GM21423 (cell line): ENCODE data around the gene EPHA2.
"Not testable (repeated sequence)": the region's sequence is repeated elsewhere in the genome, so short reads cannot be mapped to it uniquely, and the experiment has no call there.

Source experiments
- ATAC-seq: cut with Tn5 transposase; IDR thresholded peaks from one replicate; pipeline ENCODE4 v1.9.1; 2021; ENCODE audit warnings: mild to moderate bottlenecking, moderate library complexity; ENCODE audit not compliant: unreplicated experiment

Gene EPHA2

DNA sequence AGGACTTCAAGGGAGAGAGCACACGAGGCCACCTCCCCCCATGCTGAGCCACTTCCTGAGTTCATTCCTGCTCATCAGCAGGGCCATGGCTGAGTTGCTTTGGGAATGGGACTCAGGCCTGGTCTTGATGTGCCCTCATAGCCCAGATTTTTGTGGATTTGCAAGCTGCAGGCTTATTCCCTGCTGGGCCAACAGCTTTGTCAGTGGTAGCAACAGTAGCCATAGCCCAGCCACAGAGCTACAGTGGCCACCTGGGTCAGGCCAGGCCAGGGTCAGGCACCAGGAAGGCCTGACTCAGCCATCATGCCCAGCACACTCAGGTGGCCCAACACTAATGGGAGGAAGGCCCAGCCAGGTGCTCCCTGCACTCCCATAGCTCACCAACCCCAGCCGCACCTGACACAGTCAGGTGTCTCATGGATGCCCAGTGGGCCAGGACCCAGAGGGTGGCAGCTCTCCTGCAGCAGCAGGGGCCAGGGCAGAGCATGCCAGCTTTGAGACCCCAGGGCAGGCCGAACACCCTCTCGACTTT lies 33.5 kb downstream of the EPHA2 start:
- ATAC-seq, result no peak

DNA sequence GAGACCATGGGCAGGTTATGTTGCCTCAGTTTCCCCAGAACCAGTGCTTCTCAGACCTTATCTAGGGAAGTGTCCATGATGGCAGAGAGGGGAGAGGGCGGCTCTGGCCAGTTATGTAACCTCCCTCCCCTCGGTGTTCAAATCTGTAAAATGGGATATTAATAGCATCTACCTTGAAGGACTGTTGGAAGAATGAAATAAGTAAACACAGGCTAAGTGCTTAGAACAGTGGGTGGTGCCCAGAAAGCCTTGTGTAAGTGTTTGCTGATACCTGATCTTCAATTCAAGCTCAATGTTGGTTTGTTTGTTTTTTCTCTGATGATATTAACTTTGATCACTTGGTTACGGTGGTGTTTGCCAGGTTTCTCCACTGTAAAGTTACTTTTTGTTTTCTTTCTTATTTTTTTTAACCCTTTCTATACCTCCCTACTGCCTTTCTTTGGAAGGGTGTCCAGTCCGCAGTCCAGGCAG lies 34.9 kb downstream of the EPHA2 start:
- ATAC-seq, result no peak

DNA sequence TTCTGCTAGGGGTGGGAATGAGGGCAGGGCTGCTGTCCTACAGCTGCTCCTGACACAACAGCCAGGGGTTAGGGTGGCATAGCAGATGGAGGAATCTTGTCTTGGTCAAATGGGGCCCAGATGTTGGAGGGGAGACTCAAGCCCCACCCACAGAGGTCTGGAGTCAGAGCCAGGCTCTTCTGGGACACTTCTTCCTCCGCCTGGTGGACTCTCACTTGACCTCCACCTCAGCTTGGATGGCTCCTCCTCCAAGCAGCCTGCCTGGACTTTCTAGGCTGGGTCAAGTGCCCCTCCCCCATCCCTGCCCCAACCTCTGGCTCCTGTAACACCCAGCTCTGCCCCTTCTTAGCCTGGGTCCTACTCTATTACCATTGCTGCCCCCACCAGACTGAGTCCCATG lies 35.5 kb downstream of the EPHA2 start:
- ATAC-seq, result no peak

DNA sequence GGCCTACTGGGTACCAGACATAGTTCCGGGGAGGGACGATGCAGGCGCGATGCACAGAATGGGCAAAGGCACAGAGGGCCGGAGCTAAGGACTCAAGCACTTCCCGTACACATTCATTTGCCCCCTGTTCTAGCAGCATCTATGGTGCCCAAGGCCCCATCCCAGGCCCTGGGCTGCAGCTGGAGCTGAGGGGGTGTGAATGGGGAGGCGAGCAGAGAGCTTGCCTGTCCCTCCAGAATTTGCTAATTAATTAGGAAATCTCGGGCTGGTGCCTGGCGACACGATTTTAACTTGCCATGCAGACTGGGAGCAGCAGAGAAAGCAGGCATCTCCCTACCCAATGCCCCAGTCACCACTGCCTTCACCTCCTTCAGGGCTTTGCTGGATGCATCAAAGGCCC lies 35.9 kb downstream of the EPHA2 start:
- no peak for ATAC-seq

DNA sequence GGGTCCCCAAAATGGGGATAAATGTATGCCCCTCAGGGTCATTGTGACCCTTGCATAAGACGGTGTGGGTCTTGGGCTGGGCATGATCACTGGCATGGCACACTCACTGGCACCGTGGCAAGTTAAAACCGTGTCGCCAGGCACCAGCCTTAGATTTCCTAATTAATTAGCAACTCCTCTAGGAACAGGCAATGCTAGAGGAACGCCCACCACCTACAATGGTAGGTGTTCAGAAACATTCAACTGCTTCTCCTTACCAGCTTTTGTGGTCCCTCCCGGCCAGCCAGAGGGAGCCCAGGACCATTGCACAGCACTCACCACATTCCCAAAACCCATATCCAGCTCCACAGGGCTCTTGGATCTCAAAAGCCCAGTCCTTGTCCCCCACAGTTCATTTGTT lies 36.4 kb downstream of the EPHA2 start:
- ATAC-seq, result no peak

DNA sequence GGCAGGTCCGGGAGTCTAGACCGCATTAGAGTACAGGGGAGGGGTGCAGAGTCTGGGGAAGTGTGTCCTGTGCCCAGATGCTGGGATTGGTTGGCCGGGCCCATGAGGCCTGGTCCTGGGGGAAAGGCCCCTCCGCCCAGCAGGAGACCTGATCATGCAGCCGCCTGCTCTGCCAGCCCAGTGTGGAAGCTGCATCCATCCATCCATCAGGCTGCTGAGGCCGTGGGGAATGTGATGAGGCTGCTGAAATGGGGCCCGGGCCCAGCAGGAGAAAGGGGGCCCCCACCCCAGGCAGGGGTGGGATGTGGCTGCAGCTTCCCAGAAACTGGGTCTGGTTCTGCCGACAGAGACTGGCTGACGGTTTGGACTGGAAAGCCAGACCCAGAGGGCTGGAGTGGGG lies 37.2 kb downstream of the EPHA2 start:
- ATAC-seq, result no peak

DNA sequence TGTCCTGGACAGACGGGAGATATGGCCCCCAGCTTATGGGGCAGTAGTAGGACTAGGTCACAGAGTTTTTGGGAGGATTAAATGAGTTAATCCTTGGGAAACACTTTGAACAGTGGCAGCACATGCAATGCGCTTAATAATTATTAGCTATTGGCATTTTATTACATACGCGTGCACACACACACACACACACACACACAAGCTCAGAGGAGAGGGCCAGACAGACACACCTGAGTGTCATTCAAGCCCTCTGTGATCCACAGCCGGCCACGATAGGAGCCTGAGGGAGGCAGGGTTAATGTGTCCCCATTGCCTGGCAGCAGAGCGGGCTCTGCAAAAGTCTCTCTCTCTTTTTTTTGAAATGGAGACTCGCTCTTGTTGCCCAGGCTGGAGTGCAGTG lies 37.9 kb downstream of the EPHA2 start:
- ATAC-seq, result no peak

DNA sequence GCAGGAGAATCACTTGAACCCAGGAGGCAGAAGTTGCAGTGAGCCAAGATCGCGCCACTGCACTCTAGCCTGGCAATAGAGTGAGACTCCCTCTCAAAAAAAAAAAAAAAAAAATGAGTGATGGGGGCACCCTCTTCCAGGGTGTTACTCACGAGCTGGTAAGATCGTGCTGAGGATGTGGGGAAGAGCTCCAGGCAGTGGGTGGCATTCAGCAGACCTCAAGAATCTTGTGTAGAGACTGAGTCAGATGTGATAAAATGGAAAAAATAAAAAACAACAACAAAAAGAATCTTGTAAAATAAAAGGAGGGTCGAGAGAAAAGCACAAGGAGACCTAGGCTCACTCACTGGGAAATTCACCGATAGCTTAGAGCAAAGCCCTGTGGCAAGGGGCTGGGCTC lies 38.5 kb downstream of the EPHA2 start:
- ATAC-seq, result no peak

DNA sequence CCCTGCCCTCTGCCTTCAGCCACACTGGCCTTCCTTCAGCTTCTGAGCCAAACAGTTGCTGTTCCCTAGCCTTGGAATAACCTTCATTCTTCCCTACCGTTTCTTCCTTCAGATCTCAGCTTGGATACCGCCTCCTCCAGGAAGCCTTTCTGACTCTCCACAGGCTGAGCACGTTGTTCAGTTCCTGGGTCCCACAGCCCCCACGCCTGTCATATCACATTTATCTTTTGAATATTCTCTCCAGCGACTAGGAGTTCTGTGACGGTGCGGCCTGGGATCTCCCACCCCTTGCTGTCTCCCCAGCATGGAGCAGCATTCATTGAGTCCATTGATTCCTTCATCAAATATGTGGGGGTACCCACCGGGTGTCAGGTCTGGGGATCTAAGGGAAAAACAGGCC lies 39.2 kb downstream of the EPHA2 start:
- no peak for ATAC-seq

DNA sequence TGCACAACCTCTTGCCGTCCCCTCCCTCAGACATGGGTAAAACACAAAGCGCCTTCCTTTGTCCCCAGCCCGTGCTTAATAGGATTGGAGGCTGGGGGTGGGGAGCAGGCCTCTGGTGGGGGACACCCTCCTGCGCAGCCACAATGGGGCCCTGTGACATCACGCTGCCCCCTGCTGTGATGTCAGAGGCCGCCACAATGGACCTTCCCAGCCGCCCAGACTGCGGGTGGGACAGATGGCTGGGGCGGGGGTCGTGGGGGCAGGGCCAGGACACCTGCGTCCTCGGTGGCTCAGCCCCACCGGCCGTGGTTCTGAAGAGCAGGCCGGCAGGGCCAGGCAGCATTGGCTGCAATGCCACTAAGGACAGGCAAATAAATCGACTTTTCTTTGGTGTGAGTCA lies 39.9 kb downstream of the EPHA2 start:
- ATAC-seq, result no peak

DNA sequence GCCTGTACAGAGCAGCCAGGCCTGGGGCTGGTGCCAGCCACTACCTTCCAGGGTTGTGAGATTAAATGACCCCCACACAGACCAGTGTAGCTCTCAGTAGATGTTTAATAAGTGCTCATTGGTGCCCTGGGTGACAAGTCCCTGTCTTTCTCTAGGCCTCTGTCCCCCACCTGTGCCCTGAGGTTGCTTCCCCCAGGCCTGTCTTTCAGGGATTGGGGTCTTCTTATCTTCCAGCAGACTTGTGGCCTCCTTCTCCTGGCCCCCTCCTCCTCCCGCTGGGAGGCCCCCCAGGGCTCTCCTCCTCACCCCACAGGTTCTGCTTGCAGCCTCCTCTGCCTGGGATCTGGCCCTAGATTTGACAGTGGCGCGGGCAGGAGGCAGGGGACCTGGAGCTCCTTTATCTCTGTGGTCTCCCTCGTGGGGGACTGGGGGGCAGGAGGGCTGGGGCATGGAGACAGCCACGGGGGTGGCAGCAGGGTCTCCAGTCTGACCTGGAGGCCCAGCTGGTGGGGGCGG lies 40.3 kb downstream of the EPHA2 start:
- ATAC-seq, result no peak

DNA sequence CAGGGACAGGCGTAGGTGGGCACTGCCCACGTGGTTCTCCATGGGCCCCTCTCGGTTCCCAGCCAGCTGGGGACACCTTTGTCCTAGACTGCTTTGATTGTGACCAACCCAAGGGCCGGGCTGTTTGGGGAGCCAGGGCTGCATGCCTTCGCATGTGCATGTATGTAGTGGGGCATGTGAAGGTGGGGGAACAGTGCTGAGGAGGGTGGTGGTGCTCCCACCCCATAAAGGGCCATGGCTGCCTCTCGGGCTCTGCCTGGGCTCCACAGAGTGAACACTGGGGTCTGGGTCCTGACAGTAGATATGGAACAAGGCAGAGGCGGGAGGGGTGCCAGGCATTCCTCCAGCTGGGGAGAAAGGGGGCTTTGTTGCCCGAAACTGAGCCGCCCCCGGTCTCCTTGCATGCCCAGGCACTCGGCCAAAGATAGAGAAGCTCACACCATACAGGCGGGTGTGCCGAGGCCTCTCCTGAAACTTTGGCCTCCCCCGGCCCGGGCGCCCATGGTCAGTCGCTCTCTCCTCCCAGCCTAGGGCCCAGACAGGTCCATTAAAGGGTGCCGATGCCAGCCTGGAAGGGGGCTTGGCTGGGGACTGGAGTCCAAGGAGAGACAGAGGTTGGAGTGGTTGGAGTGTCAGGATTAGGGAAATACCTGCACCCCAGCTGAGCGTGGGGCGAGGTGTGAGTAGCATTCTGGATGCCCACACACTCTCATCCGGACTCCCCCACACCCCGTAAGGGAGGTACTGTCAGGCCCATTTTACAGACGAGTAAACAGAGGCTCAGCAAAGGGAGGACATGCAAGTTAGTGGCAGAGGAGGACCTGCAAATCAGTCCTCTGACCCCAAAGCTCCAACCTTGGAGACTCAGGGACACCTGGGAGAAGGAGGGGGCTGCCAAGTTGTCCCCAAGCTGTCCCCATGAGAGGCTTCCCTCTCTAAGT lies 41.1 kb downstream of the EPHA2 start:
- ATAC-seq, result no peak

DNA sequence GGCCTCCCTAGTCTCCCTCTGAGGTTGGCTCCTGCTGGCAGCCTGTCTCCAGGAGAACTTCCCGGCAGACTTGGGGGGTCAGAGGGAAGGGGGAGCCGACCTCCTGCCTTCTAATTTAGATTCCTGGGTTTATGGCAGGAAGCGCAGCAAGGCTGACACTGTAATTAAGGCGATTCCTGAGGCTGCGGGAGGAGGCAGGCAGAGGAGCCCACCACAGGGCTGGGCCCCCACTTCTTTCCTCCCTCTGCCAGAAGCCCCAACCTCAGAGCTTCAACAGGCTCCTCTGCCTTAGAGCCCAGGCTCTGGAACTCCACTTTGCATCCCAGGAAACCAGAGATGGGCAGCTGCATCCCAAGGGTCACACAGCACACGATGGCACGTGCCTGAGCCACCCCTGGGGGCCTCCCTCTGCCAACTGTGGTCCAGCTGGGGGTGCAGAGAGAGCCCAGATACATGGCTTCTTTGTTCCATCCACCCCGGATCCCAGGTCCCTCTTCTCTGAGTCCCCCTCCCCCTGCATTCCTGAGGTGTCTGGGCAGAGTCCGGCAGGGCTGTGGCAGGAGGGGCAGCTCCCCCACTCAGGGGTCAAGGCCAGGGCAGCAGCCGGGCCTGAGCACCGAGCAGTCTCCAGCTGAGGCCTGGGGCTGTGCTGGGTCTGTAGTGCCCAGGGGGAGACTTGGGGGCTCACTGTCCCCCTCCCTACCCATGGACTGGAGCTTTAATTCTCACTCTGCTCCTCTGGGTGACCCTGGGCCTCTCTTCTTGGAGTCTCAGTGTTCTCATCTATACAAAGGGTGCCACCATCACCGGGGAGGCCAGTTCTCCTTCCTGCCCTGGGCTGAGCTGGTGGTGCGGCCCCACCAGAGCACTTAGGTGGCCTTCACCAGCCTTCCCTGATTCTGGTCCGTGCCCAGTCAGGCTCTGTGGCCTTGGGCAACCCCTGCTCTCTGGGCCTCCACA lies 43.0 kb downstream of the EPHA2 start:
- no peak for ATAC-seq

DNA sequence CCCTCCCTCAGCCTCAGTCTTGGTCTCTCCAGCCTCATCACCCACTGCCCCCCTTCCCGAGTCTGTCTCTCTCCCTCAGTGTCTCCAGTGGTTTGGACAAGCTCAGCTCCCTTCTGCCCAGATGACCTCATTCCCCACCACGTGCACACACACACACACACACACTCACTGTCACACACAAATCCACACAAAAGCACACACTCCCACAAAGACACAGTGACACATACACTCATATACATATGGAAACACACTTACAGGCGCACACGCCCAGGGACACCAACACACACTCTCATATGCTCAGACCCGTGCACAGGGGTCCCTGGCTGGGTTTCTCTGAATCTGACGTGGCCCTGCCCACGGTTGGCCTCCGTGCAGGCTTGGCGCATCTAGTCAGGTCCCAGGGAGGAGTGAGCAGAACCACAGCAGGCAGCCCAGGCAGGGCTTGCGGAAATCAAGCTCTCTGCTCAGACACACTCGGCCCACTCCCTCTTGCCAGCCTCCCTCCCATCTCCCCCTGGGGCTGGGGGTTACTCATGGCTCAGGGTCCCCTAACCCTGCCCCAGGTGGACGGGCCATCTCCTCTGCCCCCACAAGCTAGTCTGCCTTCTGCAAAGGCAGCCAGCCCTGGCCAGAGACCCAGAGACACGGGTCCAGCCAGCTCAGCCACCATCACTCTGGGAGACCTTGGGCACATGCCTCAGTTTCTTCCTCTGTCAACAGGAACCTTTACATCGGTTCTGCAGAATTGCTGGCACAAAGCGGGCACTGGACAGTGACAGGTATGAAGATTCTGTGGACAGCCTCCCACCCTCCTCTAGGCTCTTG lies 43.9 kb downstream of the EPHA2 start:
- ATAC-seq, result no peak

DNA sequence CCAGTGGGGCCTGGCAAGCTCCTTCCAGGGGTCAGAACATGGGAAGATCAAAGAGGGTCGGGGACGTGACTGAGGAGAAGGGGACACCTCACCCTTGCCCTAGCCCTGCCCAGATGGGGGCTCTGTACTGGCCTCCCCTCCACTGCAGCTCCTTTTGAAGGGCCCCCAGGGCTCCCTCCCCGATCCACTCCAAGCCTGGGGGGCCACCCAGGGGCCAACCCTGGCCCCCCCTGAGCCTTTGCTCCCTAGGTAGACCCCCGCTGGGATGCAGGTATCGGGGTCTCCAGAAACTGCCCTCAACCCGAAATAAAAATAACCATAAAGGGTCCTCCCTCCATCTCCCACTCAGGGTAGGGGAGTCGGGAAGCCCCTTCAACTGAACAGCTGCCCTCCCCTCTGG lies 45.0 kb downstream of the EPHA2 start:
- ATAC-seq, result no peak

DNA sequence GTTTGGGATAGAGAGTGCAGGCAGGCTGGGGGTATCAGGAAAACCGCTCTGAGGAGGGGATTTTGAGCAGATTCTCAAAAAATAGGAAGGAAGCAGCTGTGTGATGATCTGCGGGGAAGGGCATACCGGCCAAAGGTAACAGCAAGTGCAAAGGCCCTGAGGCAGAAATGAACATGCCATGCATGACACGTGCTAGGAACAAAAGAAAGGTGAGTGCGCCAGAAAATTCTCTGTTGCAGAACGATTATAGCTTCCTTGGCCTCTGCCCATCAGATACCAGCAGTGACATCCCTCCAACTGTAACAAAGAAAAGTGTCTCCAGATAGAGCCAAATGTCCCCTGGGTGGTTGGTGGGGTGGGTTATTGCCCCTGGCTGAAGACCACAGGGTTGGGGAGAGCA lies 45.4 kb downstream of the EPHA2 start:
- ATAC-seq, result no peak

DNA sequence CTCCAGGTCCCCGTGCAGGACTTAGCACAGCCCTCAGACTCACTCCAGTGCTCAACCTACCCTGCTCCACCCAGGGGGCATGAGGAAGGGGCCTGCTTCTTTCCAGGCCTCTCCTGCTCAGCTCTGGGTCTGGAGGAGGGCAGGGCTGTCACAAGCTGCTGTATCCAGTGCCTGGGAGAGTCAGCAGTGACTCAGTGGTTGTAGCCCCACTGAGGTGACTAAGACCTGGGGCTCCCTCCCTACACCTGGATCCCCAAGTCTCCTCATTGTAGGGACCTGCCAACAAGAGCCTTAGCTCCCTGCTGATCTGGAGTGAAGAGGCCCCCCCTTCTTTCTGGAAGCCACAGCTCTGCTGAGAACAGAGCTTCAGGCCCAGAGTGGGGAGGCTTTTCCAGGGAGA lies 46.3 kb downstream of the EPHA2 start:
- no peak for ATAC-seq

DNA sequence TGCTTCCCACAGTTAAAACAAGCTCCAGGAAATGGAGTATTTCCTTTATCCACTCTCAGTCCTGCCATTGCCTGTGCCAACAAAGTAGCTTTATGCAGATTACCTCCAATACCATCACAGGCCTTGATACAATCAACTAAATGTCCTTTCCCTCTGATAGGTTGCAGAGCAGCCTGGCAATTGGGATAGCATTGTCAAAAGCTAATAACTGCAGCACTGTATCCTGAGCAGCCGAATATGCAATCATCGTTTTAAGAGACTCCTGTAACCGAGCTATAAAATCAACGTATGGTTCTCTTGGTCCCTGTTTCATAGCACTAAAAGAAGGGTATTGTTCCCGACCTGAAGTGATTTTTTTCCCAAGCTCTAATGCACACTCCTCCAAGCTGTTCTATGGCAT lies 48.8 kb downstream of the EPHA2 start:
- ATAC-seq, result not testable (repeated sequence)

DNA sequence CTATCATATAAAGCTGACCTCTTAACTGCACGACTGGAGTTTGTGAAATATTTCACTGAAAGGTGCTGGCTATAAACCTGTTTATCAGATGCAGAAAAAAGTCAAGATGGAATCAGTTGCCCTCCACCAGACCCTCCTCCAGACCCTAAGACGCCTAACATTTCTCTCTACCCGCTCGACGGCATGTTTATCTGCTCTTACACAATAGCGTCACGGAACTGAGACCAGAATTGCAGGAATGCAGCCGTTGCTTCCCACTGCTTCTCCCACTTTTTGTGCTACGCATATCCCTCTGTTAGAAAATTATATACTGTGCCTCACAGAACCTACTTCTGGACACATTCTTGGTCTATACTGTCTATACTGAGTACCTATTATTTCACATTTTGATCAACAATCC lies 54.2 kb downstream of the EPHA2 start:
- ATAC-seq, result no peak

DNA sequence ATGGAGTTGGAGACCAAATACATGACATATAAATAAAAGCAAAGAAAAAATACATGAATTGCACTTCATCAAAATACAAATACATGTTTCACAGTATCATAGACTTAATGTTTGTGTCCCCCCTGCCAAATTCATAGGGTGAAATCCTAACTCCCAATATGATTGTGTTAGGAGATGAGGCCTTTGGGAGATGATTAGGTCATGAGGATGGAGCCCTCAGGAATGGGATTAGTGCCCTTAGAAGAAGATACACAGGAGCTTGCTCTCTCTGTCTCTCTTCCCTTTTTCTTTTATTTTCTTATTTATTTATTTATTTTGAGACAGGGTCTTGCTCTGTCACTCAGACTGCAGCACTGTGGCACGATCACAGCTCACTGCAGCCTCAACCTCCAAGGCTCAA lies 56.5 kb downstream of the EPHA2 start:
- no peak for ATAC-seq
